Ishikawa (cell line): ENCODE results near the gene NLGN4Y.

Experiments used
- EGR1 ChIP-seq: IDR thresholded peaks from 2 replicates; pipeline ENCODE4 v1.6.1; 2012
- EP300 ChIP-seq: IDR thresholded peaks from 2 replicates; pipeline ENCODE4 v1.6.1; 2012; ENCODE audit warnings: borderline replicate concordance
- FOXM1 ChIP-seq: IDR thresholded peaks from 2 replicates; pipeline ENCODE4 v1.6.1; 2012; ENCODE audit warnings: low read depth, borderline replicate concordance
- TCF12 ChIP-seq: IDR thresholded peaks from 2 replicates; pipeline ENCODE4 v1.6.1; 2012; ENCODE audit warnings: low read depth
- TF ChIP-seq, protein P1 (sequence below): IDR thresholded peaks from 2 replicates; pipeline ENCODE4 v1.6.1; 2012

DNA sequence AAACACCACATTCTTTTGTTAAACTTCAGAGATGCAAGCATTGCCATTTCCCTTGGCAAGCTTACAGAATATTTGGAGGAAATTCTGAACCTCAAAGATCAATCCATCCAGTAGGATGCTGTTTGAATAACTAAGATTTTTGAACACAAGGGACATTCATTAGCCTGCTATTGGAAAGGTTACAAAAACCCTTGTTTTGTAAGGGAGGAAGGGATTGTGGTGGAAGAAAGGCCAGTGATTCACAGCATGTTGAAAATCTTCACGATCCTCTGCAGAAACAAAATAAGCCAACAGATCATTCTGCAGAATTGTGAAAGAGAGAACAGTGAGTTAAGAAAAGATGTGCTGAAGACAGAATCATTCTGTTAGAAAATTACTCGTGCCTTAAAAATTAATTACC is 297.9 kb downstream of the NLGN4Y start:
- TF ChIP-seq EP300, result no peak
- no peak for TF ChIP-seq TCF12
- TF ChIP-seq, protein P1, sequence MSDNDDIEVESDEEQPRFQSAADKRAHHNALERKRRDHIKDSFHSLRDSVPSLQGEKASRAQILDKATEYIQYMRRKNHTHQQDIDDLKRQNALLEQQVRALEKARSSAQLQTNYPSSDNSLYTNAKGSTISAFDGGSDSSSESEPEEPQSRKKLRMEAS, result no peak
- no peak for TF ChIP-seq EGR1
- TF ChIP-seq FOXM1, result no peak
